Keratinocyte (primary cell): Measurements from ENCODE around the gene TAS2R50. TPM values are rescaled to one million over a fixed set of nuclear protein-coding genes. Genes with fewer than 3 reads are reported as not detected.
A peak's percentile ranks its signal among the peaks of the same experiment; 100 is the strongest.

Experiments used
- DNase-seq: peaks from one replicate; pipeline ENCODE4 v3.0.0-alpha.2; 2011; ENCODE audit warnings: low read depth, missing footprints, low spot score
- FAIRE-seq: peaks from 2 replicates; lab custom pipeline; 2011; peaks lifted over from hg19 to GRCh38; lab: Jason Lieb, UNC
- H2AFZ ChIP-seq: 2 replicates; pipeline ENCODE4 v1.6.0; 2012; ENCODE audit warnings: low read length, control low read depth, inconsistent platforms; ENCODE audit not compliant: control insufficient read depth
- H3K27ac ChIP-seq: 2 replicates; pipeline ENCODE4 v1.5.1; 2011; ENCODE audit warnings: low read length; ENCODE audit not compliant: control insufficient read depth, insufficient read depth
- H3K27me3 ChIP-seq: 3 replicates; pipeline ENCODE4 v1.6.0; 2011; ENCODE audit warnings: low read length; ENCODE audit not compliant: control insufficient read depth, insufficient read depth; ENCODE audit errors: extremely low read depth
- H3K36me3 ChIP-seq, 2 experiments: 2 replicates in 1 of 2; 3 replicates in 1 of 2; pipeline ENCODE4 v1.5.1; 2011; ENCODE audit warnings: low read length in 2 of 2, mild to moderate bottlenecking in 1 of 2; ENCODE audit not compliant: control insufficient read depth in 2 of 2, insufficient read depth in 2 of 2; ENCODE audit errors: extremely low read depth in 1 of 2
- H3K4me1 ChIP-seq: 3 replicates; pipeline ENCODE4 v1.5.1; 2011; ENCODE audit warnings: low read length; ENCODE audit not compliant: control insufficient read depth, insufficient read depth; ENCODE audit errors: extremely low read depth
- H3K4me2 ChIP-seq: 3 replicates; pipeline ENCODE4 v1.6.0; 2011; ENCODE audit warnings: low read depth, low read length; ENCODE audit not compliant: control insufficient read depth, insufficient read depth; ENCODE audit errors: extremely low read depth
- H3K4me3 ChIP-seq, 3 experiments: fragments of 200-600 bp in 1 of 3; sonication (generic) in 1 of 3; 2 replicates in 2 of 3; 3 replicates in 1 of 3; pipeline ENCODE4 v1.5.1; 2011 to 2016; ENCODE audit warnings: low read length in 3 of 3, mild to moderate bottlenecking in 3 of 3, control low read depth in 2 of 3, inconsistent platforms in 1 of 3, low read depth in 1 of 3, mixed read lengths in 1 of 3, mixed run types in 1 of 3, moderate library complexity in 1 of 3; ENCODE audit not compliant: control insufficient read depth in 2 of 3, insufficient read depth in 2 of 3; ENCODE audit errors: extremely low read depth in 1 of 3
- H3K79me2 ChIP-seq: 2 replicates; pipeline ENCODE4 v1.6.0; 2012; ENCODE audit warnings: low read length; ENCODE audit not compliant: control insufficient read depth, insufficient read depth
- H3K9ac ChIP-seq: 3 replicates; pipeline ENCODE4 v1.6.0; 2011; ENCODE audit warnings: low read length; ENCODE audit not compliant: control insufficient read depth, insufficient read depth; ENCODE audit errors: extremely low read depth
- H3K9me1 ChIP-seq: 3 replicates; pipeline ENCODE4 v1.6.0; 2011; ENCODE audit warnings: low read length; ENCODE audit not compliant: control insufficient read depth, insufficient read depth; ENCODE audit errors: extremely low read depth
- H3K9me3 ChIP-seq: 2 replicates; pipeline ENCODE4 v1.5.1; 2012; ENCODE audit warnings: low read depth, low read length; ENCODE audit not compliant: control insufficient read depth
- H4K20me1 ChIP-seq: 3 replicates; pipeline ENCODE4 v1.6.0; 2011; ENCODE audit warnings: low read length; ENCODE audit not compliant: control insufficient read depth, insufficient read depth; ENCODE audit errors: extremely low read depth
- CTCF ChIP-seq, 3 experiments: IDR thresholded peaks in 1 of 3; conservative IDR thresholded peaks in 1 of 3; optimal IDR thresholded peaks in 1 of 3; 2 replicates in 2 of 3; 3 replicates in 1 of 3; pipeline versions ENCODE3 to v1.5.1; 2011; ENCODE audit warnings: low read length in 3 of 3, mild to moderate bottlenecking in 3 of 3, moderate library complexity in 2 of 3, control low read depth in 1 of 3, inconsistent platforms in 1 of 3; ENCODE audit not compliant: insufficient read depth in 2 of 3; ENCODE audit errors: extremely low read depth in 1 of 3
- EZH2 ChIP-seq: IDR thresholded peaks from one replicate; pipeline ENCODE4 v1.6.1; 2012; ENCODE audit warnings: inconsistent platforms, mild to moderate bottlenecking, low read length, moderate library complexity
- dilution Hi-C: fragments of 300-500 bp; cut with MboI; formaldehyde crosslinking; loops from one replicate; pipeline ENCODE4 v1.7.0; 2020; ENCODE audit warnings: low sequenced_read_pairs; ENCODE audit not compliant: extremely low pct_ligation_motif_present
- polyA plus RNA-seq, 5 experiments: library from polyadenylated mRNA; depleted of rRNA in 3 of 5; stranded (reverse) in 3 of 5; stranded (forward) in 1 of 5; unstranded in 1 of 5; fragments of >200 nt; gene quantifications; 1 replicate in 1 of 5; 2 replicates in 3 of 5; 3 replicates in 1 of 5; pipeline versions ENCODE4 v1.2.1 to v1.2.3, GENCODE V29; 2011 to 2012; ENCODE audit warnings: missing spikeins in 2 of 5, low read depth in 1 of 5, low replicate concordance in 1 of 5

Gene TAS2R50
- polyA plus RNA-seq, 1 donor (not counting 4 experiments of a cell fraction or from before 2014, with no cell fraction given), result 0.10 TPM

- Histone ChIP-seq H4K20me1 (no peaks in the 10 kb centered on the region), H3K9ac (no peak overlapping the region), H3K36me3 (no peaks in the 10 kb centered on the region), H2AFZ (no peak overlapping the region), H3K27me3 (no peaks in the 10 kb centered on the region), H3K79me2 (no peaks in the 10 kb centered on the region), H3K4me1 (no peaks in the 10 kb centered on the region), H3K9me1 (no peaks in the 10 kb centered on the region), H3K27ac (no peak overlapping the region), H3K9me3 (no peaks in the 10 kb centered on the region), H3K4me3 (no peak overlapping the region), H3K4me2 (no peak overlapping the region)
- DNase-seq (no peak), FAIRE-seq (no peak)
- peak in 2 of 3 experiments; percentile 6 to 18 for TF ChIP-seq CTCF (optimal IDR thresholded peaks at IDR 0.05 in 1 of 3, IDR thresholded peaks at IDR 0.05 in 1 of 3, conservative IDR thresholded peaks at IDR 0.05 in 1 of 3; ENCODE audit: extremely low read depth in 1 of 3, insufficient read depth in 2 of 3, low read length in 3 of 3)
- no peak for TF ChIP-seq EZH2
- dilution Hi-C loops, result no loop called here
Measured at GRCh38 chr12:11026118-11026517, 39.4 kb upstream of the TAS2R50 start.

- FAIRE-seq, result no peak
- Histone ChIP-seq H4K20me1 (no peaks in the 10 kb centered on the region), H2AFZ (no peak overlapping the region), H3K9me3 (no peaks in the 10 kb centered on the region), H3K27me3 (no peaks in the 10 kb centered on the region), H3K27ac (no peak overlapping the region), H3K79me2 (no peaks in the 10 kb centered on the region), H3K4me3 (no peak overlapping the region), H3K9ac (no peak overlapping the region), H3K36me3 (no peaks in the 10 kb centered on the region), H3K4me1 (no peaks in the 10 kb centered on the region), H3K9me1 (no peaks in the 10 kb centered on the region), H3K4me2 (no peak overlapping the region)
- dilution Hi-C loops, result no loop called here
- TF ChIP-seq EZH2, result no peak
- TF ChIP-seq CTCF (optimal IDR thresholded peaks at IDR 0.05 in 1 of 3, IDR thresholded peaks at IDR 0.05 in 1 of 3, conservative IDR thresholded peaks at IDR 0.05 in 1 of 3; ENCODE audit: extremely low read depth in 1 of 3, insufficient read depth in 2 of 3, low read length in 3 of 3), result no peak
- DNase-seq, result no peak
Measured at GRCh38 chr12:11023387-11023786, 36.7 kb upstream of the TAS2R50 start.
